Trophoblast cell (in vitro differentiated cells and primary cell): Measurements from ENCODE around the gene MCM3AP.

Experiments
- DNase-seq, 2 donors: peaks; one replicate each; pipeline ENCODE4 v3.0.0-alpha.2; 2016
- H2AFZ ChIP-seq: 2 replicates; pipeline ENCODE4 v1.6.1; 2013; ENCODE audit warnings: low read length, moderate library complexity, mild to moderate bottlenecking; ENCODE audit not compliant: insufficient read depth, poor library complexity
- H2AK5ac ChIP-seq: 2 replicates; pipeline ENCODE4 v1.6.1; 2013; ENCODE audit warnings: mild to moderate bottlenecking, low read length
- H2BK120ac ChIP-seq: 2 replicates; pipeline ENCODE4 v1.6.1; 2013; ENCODE audit warnings: low read length, mild to moderate bottlenecking, moderate library complexity; ENCODE audit not compliant: insufficient read depth, poor library complexity
- H2BK12ac ChIP-seq: 2 replicates; pipeline ENCODE4 v1.6.1; 2013; ENCODE audit warnings: mild to moderate bottlenecking, low read length, moderate library complexity
- H2BK5ac ChIP-seq: 2 replicates; pipeline ENCODE4 v1.6.1; 2013; ENCODE audit warnings: low read length, low read depth, moderate library complexity, mild to moderate bottlenecking; ENCODE audit not compliant: poor library complexity
- H3K14ac ChIP-seq: 2 replicates; pipeline ENCODE4 v1.6.1; 2013; ENCODE audit warnings: mild to moderate bottlenecking, low read length
- H3K18ac ChIP-seq: 2 replicates; pipeline ENCODE4 v1.6.1; 2013; ENCODE audit warnings: mild to moderate bottlenecking, low read length
- H3K23ac ChIP-seq: 2 replicates; pipeline ENCODE4 v1.6.1; 2013; ENCODE audit warnings: low read length
- H3K27ac ChIP-seq: 2 replicates; pipeline ENCODE4 v1.5.1; 2013; ENCODE audit warnings: low read depth, mild to moderate bottlenecking, inconsistent platforms, low read length, moderate library complexity
- H3K27me3 ChIP-seq: 2 replicates; pipeline ENCODE4 v1.6.1; 2013; ENCODE audit warnings: inconsistent platforms, mild to moderate bottlenecking, low read length, moderate library complexity; ENCODE audit not compliant: insufficient read depth
- H3K36me3 ChIP-seq, 2 experiments: 1 replicate in 1 of 2; 2 replicates in 1 of 2; pipeline ENCODE4 v1.6.1; 2013; ENCODE audit warnings: low read length in 2 of 2, mild to moderate bottlenecking in 2 of 2, moderate library complexity in 1 of 2; ENCODE audit not compliant: insufficient read depth in 2 of 2, control insufficient read depth in 1 of 2
- H3K4ac ChIP-seq: 2 replicates; pipeline ENCODE4 v1.6.1; 2013; ENCODE audit warnings: low read depth, mild to moderate bottlenecking, low read length, moderate library complexity
- H3K4me1 ChIP-seq, 2 experiments: 1 replicate in 1 of 2; 2 replicates in 1 of 2; pipeline ENCODE4 v1.6.1; 2013; ENCODE audit warnings: low read length in 2 of 2, mild to moderate bottlenecking in 2 of 2, moderate library complexity in 1 of 2; ENCODE audit not compliant: insufficient read depth in 2 of 2, control insufficient read depth in 1 of 2
- H3K4me2 ChIP-seq: 2 replicates; pipeline ENCODE4 v1.6.1; 2013; ENCODE audit warnings: inconsistent platforms, mild to moderate bottlenecking, low read length, moderate library complexity
- H3K4me3 ChIP-seq: 2 replicates; pipeline ENCODE4 v1.5.1; 2013; ENCODE audit warnings: mild to moderate bottlenecking, low read depth, low read length, inconsistent platforms
- H3K79me1 ChIP-seq: one replicate; pipeline ENCODE4 v1.6.1; 2013; ENCODE audit warnings: low read length
- H3K79me2 ChIP-seq: 2 replicates; pipeline ENCODE4 v1.6.1; 2013; ENCODE audit warnings: low read length, mild to moderate bottlenecking; ENCODE audit not compliant: control insufficient read depth, insufficient read depth, poor library complexity
- H3K9ac ChIP-seq: 2 replicates; pipeline ENCODE4 v1.6.1; 2013; ENCODE audit warnings: mild to moderate bottlenecking, low read length
- H3K9me3 ChIP-seq: 2 replicates; pipeline ENCODE4 v1.6.1; 2013; ENCODE audit warnings: low read depth, mild to moderate bottlenecking, control low read depth, inconsistent platforms, low read length; ENCODE audit not compliant: insufficient read depth
- H4K12ac ChIP-seq: 2 replicates; pipeline ENCODE4 v1.6.1; 2013; ENCODE audit warnings: low read depth, mild to moderate bottlenecking, low read length, moderate library complexity
- H4K8ac ChIP-seq: 2 replicates; pipeline ENCODE4 v1.6.1; 2013; ENCODE audit warnings: low read depth, mild to moderate bottlenecking, low read length, moderate library complexity
- H4K91ac ChIP-seq: one replicate; pipeline ENCODE4 v1.6.1; 2013; ENCODE audit warnings: low read depth, mild to moderate bottlenecking, low read length, moderate library complexity
- WGBS: extraction: QIAGEN DNeasy Blood & Tissue Kit; methylation state at CpG from one replicate; pipeline ENCODE4 v1.1.7; 2013; ENCODE audit warnings: missing lambda C conversion rate; ENCODE audit not compliant: insufficient read length, insufficient coverage; ENCODE audit errors: extremely low coverage; 5-methylcytosine and 5-hydroxymethylcytosine counted together

MCM3AP gene

DNA sequence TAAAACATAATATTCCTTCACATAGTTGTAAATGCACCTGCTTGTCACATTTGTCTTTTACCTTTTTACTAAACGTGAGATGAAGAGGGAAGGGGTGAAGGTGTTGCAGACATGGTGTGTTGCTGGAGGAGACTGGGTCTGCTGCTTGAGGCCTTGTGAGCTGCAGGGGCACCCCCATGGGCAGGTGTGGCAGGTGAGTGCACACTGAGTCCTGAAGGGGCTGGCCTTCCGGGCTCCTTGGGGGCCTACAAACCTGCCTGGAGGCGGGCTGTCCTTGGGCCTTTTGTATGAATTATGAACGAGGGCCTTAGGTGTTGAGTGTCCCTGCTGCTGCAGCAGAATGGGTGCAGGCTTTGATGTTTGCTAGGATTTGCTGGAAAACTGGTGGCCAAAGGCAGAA is 42.3 kb upstream of the MCM3AP start:
- H3K4ac ChIP-seq = peak overlapping the region; percentile 75
- no peak overlapping the region for H2BK120ac ChIP-seq
- no peak overlapping the region for H2BK5ac ChIP-seq
- no peak for DNase-seq
- no peak overlapping the region for H3K4me2 ChIP-seq
- no peaks in the 10 kb centered on the region for H3K27me3 ChIP-seq
- H3K4me1 ChIP-seq = peaks cover 7 to 9% of the 10 kb centered on the region in 2 experiments
- WGBS = no CpG with 5 or more reads among the region's 4 CpGs
- no peaks in the 10 kb centered on the region for H3K9me3 ChIP-seq
- no peak overlapping the region for H3K23ac ChIP-seq
- H4K12ac ChIP-seq = no peak overlapping the region
- H3K27ac ChIP-seq = no peak overlapping the region
- H3K14ac ChIP-seq = no peak overlapping the region
- no peak overlapping the region for H4K8ac ChIP-seq
- no peak overlapping the region for H4K91ac ChIP-seq
- H3K79me1 ChIP-seq = peaks cover 17% of the 10 kb centered on the region
- no peak overlapping the region for H2AFZ ChIP-seq
- no peak overlapping the region for H2AK5ac ChIP-seq
- H2BK12ac ChIP-seq = no peak overlapping the region
- H3K18ac ChIP-seq = no peak overlapping the region
- peaks cover 10 to 23% of the 10 kb centered on the region in 2 experiments for H3K36me3 ChIP-seq
- no peak overlapping the region for H3K4me3 ChIP-seq
- peaks cover 18% of the 10 kb centered on the region for H3K79me2 ChIP-seq
- no peak overlapping the region for H3K9ac ChIP-seq

GRCh38 chr21:46326110-46326703 is 40.8 kb upstream of the MCM3AP start:
- no peak overlapping the region for H4K91ac ChIP-seq
- H3K4ac ChIP-seq = peak overlapping the region; percentile 3
- H3K18ac ChIP-seq = no peak overlapping the region
- H3K79me2 ChIP-seq = peaks cover 24% of the 10 kb centered on the region
- peak; percentile 25 to 43 for DNase-seq
- H3K4me1 ChIP-seq = peaks cover 10 to 20% of the 10 kb centered on the region in 2 experiments
- H3K9me3 ChIP-seq = no peaks in the 10 kb centered on the region
- H3K9ac ChIP-seq = no peak overlapping the region
- H2BK120ac ChIP-seq = no peak overlapping the region
- H3K79me1 ChIP-seq = peaks cover 21% of the 10 kb centered on the region
- no peak overlapping the region for H3K4me3 ChIP-seq
- H3K4me2 ChIP-seq = no peak overlapping the region
- no peaks in the 10 kb centered on the region for H3K27me3 ChIP-seq
- H2BK12ac ChIP-seq = no peak overlapping the region
- no CpG with 5 or more reads among the region's 15 CpGs for WGBS
- no peak overlapping the region for H2AK5ac ChIP-seq
- H3K23ac ChIP-seq = no peak overlapping the region
- no peak overlapping the region for H2AFZ ChIP-seq
- no peak overlapping the region for H4K8ac ChIP-seq
- no peak overlapping the region for H4K12ac ChIP-seq
- no peak overlapping the region for H3K27ac ChIP-seq
- no peak overlapping the region for H2BK5ac ChIP-seq
- H3K36me3 ChIP-seq = peaks cover 6 to 20% of the 10 kb centered on the region in 2 experiments
- H3K14ac ChIP-seq = no peak overlapping the region

DNA sequence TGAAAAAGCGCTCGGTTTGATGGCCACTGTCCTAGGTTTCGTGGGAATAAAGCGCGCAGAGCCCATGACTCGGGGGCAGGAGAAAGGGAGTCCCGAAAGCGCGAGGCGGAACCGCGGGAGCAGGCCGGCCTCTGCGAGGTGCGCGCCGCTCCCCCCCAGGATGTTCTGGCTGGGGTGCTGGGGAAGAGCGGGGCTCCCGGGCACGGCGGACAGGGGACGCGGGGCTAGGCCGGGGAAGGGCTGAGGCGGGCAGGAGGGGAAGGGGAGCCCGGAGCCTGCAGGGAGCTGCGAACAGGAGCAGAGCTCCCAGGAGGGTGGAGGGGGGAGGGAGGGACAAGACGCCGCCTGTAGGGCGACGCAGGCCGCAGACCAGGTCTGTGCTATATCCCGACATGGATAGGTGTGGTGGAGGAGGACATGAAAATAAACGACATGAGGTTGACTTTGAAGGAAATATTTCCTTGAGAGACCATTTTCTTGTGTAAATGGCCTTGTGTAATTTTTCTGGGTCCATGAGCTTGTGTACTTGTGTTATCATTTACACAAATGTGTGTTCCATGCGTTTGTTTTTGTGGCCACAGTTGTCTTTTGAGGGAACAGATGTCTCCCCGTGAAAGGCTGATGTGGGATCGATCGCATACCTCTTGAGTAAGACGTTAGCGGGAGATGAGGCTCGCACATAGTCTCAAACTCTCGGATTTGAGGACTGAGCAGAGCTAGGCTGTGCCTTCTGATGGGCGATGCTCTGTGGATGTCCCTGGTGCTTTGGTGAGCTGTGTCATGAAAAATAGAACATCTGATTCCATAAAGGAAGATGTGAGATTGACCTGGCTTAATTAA is 39.9 kb upstream of the MCM3AP start:
- Histone ChIP-seq H3K4me3 (peak overlapping the region; percentile 86), H3K9me3 (no peaks in the 10 kb centered on the region), H2AFZ (peak overlapping the region; percentile 38), H3K79me2 (peaks cover 24% of the 10 kb centered on the region), H3K23ac (no peak overlapping the region), H3K27ac (peak overlapping the region; percentile 74), H3K4me2 (peak overlapping the region; percentile 95), H3K9ac (peak overlapping the region; percentile 93), H3K27me3 (no peaks in the 10 kb centered on the region), H2BK5ac (peak overlapping the region; percentile 65), H4K8ac (peak overlapping the region; percentile 80), H3K36me3 (peaks cover 6 to 20% of the 10 kb centered on the region in 2 experiments), H4K12ac (peak overlapping the region; percentile 78), H2AK5ac (peak overlapping the region; percentile 36), H3K79me1 (peaks cover 21% of the 10 kb centered on the region), H4K91ac (peak overlapping the region; percentile 80), H3K4ac (peak overlapping the region; percentile 76), H2BK12ac (no peak overlapping the region), H3K14ac (peak overlapping the region; percentile 78), H2BK120ac (peak overlapping the region; percentile 82), H3K18ac (peak overlapping the region; percentile 78), H3K4me1 (peaks cover 12 to 20% of the 10 kb centered on the region in 2 experiments)
- peak; percentile 31 to 54 for DNase-seq
- WGBS = no CpG with 5 or more reads among the region's 43 CpGs

DNA sequence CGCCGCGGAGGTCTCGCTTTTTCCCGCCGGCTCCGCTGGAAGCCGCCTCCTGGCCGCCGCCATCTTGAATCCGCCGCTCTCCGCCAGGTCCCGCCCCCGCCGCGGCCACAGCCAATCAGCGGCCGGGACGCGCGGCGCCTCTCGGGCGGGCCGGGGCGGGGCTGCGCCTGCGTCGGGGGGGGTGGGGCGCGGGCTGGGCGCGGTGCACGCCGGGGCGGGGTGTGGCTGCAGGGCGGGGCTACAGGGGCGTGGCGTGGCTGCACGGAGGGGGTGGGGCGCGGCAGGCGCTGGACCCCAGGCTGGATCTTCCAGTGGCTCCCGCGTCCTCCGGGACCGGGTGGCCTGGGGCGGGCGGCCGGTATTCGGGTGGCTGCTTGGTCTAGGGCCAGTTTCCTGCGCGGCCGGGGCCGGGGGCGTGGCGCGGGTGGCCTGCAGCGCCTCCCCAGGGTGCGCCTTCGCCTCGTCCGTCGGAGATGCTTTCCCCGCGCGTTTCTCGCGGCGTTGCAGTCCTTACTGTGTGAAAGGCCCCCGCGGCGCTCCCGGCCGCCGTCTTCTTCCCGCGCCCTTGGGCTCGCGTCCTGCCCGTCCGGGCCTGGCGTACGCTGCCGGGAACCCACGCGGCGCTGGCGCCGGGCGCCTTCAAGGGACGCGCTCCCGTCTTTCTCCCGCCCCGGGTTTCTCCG is 39.1 kb upstream of the MCM3AP start:
- Histone ChIP-seq H2BK120ac (peak overlapping the region; percentile 93), H3K4me2 (peak overlapping the region; percentile 95), H3K9ac (peak overlapping the region; percentile 93), H3K18ac (peak overlapping the region; percentile 99), H3K23ac (no peak overlapping the region), H4K8ac (peak overlapping the region; percentile 100), H4K91ac (peak overlapping the region; percentile 98), H4K12ac (peak overlapping the region; percentile 90), H3K9me3 (no peaks in the 10 kb centered on the region), H3K4ac (peak overlapping the region; percentile 76), H3K79me2 (peaks cover 24% of the 10 kb centered on the region), H3K27me3 (no peaks in the 10 kb centered on the region), H3K36me3 (peaks cover 4 to 16% of the 10 kb centered on the region in 2 experiments), H3K4me3 (peak overlapping the region; percentile 86), H3K14ac (peak overlapping the region; percentile 91), H3K27ac (peak overlapping the region; percentile 98), H3K79me1 (peaks cover 21% of the 10 kb centered on the region), H2AFZ (peak overlapping the region; percentile 77), H2BK12ac (no peak overlapping the region), H2BK5ac (peak overlapping the region; percentile 94), H2AK5ac (no peak overlapping the region), H3K4me1 (peaks cover 6 to 15% of the 10 kb centered on the region in 2 experiments)
- peak; percentile 58 to 85 for DNase-seq
- no CpG with 5 or more reads among the region's 98 CpGs for WGBS
